NT2/D1 (cell line): ENCODE data around the gene MCRIP2.

Experiments
- SUZ12 ChIP-seq: IDR thresholded peaks from 2 replicates; pipeline ENCODE4 v1.6.1; 2011; ENCODE audit not compliant: insufficient read length, insufficient read depth; ENCODE audit errors: extremely low read depth
- YY1 ChIP-seq: IDR thresholded peaks from 2 replicates; pipeline ENCODE4 v1.6.1; 2011; ENCODE audit not compliant: insufficient read length, insufficient read depth
- ZNF274 ChIP-seq: IDR thresholded peaks from 2 replicates; pipeline ENCODE4 v1.6.1; 2011; ENCODE audit warnings: mild to moderate bottlenecking, low read depth, low read length

GRCh38 chr16:646679-647172 is 5.1 kb downstream of the MCRIP2 start:
- no peak for TF ChIP-seq YY1
- no peak for TF ChIP-seq ZNF274
- no peak for TF ChIP-seq SUZ12
